ENCODE data around the gene ALKBH5.

DNA sequence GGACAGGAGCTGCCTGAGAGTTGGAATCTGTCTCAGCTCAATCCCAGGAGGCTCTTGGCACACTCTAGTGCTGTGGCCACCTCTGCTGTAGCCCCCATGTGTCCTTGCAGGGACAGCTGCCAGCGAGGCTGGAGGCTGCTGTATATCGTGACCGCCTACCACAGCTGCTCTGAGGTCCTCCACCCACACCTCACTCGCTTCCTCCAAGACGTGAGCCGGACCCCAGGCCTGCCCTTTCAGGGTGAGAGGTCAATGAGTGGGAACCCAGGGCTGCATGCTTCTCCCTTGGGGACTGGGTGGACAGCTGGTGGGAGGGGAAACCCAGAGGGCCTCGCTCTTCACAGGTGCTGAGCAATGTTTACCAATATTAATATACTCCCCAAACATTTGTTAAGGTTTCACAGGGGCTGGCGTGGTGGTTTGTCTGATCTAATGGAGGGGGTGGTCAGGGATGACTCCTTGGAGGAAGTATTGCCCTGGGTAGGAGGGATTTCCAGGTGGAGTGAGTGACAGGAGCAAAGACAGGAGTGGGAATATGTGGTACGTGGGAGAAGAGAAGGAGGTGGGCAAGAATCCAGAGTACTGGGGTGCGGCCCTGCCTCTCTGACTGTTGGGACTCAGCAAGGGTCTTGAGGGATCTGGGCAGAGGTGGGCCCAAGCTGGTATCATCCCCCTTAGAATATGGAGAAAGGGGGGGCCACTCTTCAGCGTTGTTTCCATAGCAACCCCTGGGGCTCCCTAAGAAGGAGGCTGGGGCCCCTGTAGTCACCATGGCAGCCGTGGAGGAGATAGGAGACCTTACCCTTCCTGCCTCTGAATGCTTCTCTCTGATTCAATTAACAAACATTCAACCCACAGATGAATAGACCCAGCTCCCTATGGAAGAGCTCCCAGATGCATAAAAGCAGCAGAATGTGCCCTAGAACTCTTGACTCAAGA, 22.2 kb upstream of the ALKBH5 start:
- TF ChIP-seq, protein P1, sequence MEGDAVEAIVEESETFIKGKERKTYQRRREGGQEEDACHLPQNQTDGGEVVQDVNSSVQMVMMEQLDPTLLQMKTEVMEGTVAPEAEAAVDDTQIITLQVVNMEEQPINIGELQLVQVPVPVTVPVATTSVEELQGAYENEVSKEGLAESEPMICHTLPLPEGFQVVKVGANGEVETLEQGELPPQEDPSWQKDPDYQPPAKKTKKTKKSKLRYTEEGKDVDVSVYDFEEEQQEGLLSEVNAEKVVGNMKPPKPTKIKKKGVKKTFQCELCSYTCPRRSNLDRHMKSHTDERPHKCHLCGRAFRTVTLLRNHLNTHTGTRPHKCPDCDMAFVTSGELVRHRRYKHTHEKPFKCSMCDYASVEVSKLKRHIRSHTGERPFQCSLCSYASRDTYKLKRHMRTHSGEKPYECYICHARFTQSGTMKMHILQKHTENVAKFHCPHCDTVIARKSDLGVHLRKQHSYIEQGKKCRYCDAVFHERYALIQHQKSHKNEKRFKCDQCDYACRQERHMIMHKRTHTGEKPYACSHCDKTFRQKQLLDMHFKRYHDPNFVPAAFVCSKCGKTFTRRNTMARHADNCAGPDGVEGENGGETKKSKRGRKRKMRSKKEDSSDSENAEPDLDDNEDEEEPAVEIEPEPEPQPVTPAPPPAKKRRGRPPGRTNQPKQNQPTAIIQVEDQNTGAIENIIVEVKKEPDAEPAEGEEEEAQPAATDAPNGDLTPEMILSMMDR (IDR thresholded peaks at IDR 0.05), result no peak
- TF ChIP-seq POLR2A (IDR thresholded peaks at IDR 0.05), result no peak
